ENCODE data around the gene TRAPPC8. TPM values are rescaled to one million over a fixed set of nuclear protein-coding genes. Genes with fewer than 3 reads are reported as not detected.
"Not testable (repeated sequence)": the region's sequence is repeated elsewhere in the genome, so short reads cannot be mapped to it uniquely, and the experiment has no call there.

TRAPPC8 gene
- total RNA-seq, 2 donors from 2014 or later = 34.1 to 46.3 TPM

DNA sequence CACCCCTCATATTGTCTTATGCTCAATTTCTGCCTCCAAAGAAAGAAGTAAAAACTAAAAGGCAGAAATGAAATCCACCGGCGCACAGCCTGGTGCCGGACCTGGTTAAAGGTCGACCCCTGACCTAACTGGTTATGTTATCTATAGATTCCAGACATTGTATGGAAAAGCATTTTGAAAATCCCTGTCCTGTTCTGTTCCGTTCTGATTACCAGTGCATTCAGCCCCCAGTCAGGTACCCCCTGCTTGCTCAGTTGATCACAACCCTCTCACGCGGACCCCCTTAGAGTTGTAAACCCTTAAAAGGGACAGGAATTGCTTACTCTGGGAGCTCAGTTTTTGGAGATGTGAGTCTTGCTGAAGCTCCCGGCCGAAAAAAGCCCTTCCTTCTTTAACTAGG is 5.4 kb upstream of the TRAPPC8 start:
- intact Hi-C loops (cut with DNase I) = loop anchor here in 1 of 2 donors (10.0 kb wide), 1 partner anchor 136 kb away; no protein-coding TSS in a partner anchor

DNA sequence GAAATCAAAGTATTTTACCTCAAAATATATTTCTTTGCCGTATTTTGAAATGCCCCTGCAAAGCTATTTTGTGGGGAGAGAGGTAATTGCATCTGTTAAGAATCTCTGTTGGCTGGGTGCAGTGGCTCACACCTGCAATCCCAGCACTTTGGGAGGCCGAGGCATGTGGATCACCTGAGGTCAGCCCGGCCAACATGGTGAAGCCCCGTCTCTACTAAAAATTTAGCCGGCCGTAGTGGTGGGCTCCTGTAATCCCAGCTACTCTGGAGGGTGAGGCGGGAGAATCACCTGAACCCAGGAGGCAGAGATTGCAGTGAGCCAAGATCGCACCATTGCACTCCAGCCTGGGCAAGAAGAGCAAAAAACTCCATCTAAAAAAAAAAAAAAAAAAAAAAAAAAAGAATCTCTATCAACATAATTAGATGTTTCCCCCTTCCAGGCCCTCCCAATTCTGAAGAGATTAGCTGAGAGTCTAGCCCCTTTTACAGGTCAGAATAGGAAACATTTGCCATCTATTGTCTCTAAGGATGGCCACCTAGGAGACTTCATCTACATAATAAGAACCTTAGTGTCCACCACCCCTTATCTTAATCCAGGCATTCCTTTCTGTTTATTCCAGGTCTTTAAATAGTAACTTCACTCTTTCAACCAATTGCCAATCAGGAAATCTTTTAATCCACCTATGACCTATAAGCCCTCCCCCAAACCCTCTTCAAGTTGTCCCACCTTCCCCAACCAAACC is 3.5 kb upstream of the TRAPPC8 start:
- DNase-seq (ENCODE audit: low spot score) = no peak
- intact Hi-C loops (cut with DNase I) = loop anchor here in 1 of 2 donors (10.0 kb wide), 1 partner anchor 138 kb away; no protein-coding TSS in a partner anchor

More for the DNA sequence above, 5.4 kb upstream of the TRAPPC8 start:
- DNase-seq (ENCODE audit: low spot score) = not testable (repeated sequence)

DNA sequence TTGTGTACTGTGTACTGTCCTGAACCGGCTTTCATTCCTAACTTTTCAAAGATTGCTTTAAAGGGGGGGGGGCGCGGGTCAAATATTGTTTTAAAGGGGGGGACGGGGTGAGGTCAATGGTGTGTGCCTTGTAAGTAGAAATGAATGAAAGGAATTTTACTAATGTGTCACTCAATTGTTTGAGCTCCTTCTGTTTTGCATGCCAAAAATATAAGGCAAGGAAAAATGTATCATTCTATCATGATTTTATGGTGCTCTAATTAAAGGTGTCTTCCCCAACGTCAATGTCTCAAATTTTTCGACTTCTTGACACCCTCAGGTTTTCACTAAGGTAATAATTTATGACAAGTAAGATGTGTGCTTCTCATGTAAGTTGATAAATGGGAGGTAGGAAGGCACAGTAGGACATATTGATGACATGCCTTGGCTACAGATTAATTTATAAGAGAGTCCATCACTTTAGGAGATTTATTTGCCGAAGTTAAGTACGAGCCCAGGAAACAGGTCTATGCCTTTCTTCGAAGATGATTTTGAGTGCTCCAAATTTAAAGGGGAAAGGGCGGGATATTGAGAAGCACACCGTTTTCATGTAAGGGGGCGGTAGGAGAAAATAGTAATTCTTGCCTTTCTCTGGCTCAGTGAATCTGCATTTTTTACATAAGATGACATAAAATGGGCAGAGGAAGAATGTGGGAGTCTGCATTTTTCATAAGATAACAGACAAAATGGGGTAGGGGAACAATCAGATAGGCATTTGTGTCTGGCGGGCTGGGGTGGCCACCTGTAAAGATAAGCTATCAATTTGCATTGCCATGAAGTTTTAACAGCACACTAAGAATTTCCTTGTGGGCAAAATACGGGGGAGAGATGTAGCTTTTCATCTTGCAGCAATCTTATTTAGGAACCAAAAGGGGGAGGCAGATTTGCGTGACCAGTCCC is 1.2 kb upstream of the TRAPPC8 start:
- intact Hi-C loops (cut with DNase I) = loop anchor here in 1 of 2 donors (10.0 kb wide), 1 partner anchor 141 kb away; no protein-coding TSS in a partner anchor

DNA sequence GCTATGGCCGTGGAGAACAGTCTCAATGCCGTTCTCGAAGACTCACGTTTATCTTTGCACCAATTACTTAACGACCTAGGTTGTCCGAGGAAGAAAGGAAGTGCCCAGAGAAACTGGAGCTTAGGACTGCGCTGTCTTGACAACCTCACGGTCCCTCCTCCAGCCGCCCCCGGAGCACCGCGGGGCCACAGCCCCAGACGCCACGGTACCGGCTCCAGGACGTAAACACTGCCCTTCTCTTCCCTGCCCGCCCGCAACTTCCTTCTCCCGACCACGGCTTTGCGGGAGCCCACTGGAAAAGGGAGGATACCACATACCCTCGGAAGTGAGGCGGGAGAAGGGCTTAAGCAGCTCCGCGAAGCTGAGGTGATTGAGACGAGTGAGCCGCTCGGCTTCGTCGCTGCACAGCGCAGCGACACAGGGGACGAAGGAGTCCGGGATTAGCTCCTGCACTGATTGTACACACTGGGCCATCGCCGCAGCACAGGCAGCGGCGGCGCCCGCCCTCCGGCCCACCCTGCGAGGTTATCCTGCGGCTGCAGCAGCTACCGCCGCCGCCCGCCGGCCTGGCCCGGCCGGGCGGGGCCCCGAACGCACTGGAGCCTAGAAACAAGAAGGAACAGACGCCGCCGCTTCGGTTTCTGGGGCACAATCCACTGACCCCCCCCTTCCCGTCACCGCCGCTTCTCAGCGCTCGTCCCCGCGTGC is 483 bp downstream of the TRAPPC8 start:
- intact Hi-C loops (cut with DNase I) = loop anchor here in 1 of 2 donors (10.0 kb wide), 1 partner anchor 142 kb away; no protein-coding TSS in a partner anchor
- DNase-seq (ENCODE audit: low spot score) = peak; percentile 84

More for the DNA sequence above, 1.2 kb upstream of the TRAPPC8 start:
- DNase-seq (ENCODE audit: low spot score) = no peak

DNA sequence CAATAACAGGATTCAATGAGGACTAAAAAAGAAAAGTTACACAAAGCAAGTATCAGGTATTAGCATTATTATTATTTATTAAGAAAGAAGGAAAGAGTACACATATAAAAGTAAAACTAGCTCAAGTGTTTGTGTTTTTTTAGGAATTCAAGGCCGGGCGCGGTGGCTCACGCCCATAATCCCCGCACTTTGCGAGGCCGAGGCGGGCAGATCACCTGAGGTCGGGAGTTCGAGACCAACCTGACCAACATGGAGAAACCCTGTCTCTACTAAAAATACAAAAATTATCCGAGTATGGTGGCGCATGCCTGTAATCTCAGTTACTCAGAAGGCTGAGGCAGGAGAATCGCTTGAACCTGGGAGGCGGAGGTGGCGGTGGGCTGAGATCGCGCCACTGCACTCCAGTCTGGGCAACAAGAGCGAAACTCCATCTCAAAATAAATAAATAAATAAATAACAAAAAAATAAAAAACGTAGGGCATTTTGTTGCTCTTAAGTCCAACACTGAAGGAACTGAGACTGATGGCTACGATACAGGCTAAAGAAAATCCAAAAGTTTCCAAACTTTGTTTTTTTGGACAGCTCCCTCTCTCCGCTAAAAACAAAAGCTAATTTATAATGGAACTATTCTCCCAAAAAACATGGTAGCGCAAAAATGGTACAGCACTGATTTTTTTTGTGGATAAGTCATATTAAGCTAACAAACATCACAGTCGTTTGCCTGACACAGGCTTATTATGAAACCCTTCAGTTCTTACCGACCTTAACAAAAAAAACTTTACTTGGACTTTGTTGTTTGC is 1.7 kb downstream of the TRAPPC8 start:
- DNase-seq (ENCODE audit: low spot score) = no peak
- intact Hi-C loops (cut with DNase I) = loop anchor here in 1 of 2 donors (10.0 kb wide), 1 partner anchor 144 kb away; no protein-coding TSS in a partner anchor

DNA sequence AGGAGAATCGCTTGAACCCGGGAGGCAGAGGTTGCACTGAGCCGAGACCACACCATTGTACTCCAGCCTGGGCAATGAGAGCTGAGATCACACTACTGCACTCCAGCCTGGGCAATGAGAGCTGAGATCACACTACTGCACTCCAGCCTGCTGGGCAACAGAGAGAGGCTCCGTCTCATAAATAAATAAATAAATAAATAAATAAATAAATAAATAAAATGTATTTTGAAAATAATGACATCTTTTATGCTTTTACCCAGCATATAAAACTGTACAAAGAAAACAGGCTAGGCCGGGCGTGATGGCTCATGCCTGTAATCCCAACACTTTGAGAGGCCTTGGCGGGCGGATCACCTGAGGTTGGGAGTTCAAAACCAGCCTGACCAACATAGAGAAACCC is 8.2 kb downstream of the TRAPPC8 start:
- intact Hi-C loops (cut with DNase I) = loop anchor here in 1 of 2 donors (5.0 kb wide), 1 partner anchor 613 kb away; no protein-coding TSS in a partner anchor
- not testable (repeated sequence) for DNase-seq (ENCODE audit: low spot score)

DNA sequence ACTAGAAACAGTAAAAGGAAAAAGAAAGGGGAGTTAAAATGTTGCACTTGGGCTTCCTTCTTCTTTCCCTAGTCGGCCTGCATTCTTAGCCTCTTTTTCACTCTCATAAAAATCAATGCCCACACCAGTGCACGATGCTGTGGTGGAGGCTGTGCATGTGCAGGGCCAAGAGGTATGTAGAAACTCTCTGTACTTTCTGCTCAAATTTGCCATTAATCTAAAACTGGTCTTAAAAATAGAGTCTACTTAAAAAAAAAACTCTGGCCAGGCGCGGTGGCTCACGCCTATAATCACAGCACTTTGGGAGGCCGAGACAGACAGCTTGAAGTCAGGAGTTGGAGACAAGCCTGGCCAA is 11.1 kb downstream of the TRAPPC8 start:
- DNase-seq (ENCODE audit: low spot score) = no peak
- intact Hi-C loops (cut with DNase I) = no loop called here

DNA sequence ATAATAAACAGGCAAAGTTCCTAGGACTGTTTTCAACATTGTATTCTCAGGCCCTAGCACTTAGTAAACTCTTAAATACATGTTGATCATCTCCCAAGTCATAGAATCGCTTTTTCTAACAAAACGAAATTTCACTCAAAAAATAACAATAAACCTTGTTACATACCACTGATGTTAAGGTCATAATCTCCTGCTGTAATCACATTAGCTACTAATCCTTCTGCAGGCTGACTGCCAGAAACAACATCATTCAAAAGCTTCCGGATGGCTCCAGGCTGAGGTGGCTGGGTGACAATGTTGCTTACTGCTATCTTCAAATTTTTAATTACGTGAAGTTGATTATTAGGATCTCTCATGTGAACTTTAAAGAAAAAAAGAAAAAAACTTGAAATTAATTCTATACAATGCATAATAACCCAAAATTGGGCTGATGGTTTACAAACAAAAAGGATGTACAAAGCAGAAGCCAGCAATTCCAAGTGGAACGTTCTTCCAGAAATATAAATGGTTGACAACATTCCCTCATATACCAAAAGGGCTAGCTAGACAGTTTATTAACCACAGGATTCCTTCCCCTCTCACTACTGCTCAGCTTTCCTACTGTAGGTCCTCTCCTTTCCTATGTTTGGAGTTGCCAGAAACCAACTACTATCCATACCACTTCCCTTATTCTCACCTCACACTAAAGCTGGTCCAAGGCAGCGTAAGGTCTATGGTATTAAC is 11.6 kb downstream of the TRAPPC8 start:
- intact Hi-C loops (cut with DNase I) = no loop called here
- DNase-seq (ENCODE audit: low spot score) = no peak

DNA sequence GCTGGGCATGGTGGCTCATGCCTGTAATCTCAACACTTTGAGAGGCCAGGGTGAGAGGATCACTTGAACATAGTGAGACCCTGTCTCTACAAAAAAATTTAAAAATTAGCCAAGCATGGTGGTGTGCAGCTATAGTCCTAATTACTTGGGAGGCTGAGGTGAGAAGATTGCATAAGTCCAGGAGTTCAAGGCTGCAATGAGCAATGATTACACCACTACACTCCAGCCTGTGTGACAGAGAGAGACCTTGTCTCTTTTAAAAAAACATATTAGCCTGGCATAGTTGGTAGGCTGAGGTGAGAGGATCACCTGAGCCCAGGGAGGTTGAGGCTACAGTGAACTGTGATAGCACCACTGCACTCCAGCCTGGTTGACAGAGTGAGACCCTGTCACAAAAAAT is 13.7 kb downstream of the TRAPPC8 start:
- intact Hi-C loops (cut with DNase I) = no loop called here
- DNase-seq (ENCODE audit: low spot score) = no peak

DNA sequence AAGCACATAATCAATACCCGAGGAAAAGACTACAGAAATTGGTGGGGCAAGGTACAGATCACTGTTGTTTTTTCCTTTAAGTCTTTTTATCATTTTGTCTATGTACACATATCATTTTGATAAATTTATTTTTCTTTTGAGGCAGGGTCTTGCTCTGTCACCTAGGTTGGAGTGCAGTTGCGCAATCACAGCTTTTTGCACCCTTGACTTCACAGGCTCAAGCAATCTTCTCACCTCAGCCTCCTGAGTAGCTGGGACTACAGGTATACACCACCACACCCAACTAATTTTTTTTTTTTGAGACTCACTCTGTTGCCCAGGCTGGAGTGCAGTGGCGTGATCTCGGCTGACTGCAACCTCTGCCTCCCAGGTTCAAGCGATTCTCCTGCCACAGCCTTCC is 15.9 kb downstream of the TRAPPC8 start:
- DNase-seq (ENCODE audit: low spot score); intact Hi-C loops (cut with DNase I): not testable (repeated sequence)

DNA sequence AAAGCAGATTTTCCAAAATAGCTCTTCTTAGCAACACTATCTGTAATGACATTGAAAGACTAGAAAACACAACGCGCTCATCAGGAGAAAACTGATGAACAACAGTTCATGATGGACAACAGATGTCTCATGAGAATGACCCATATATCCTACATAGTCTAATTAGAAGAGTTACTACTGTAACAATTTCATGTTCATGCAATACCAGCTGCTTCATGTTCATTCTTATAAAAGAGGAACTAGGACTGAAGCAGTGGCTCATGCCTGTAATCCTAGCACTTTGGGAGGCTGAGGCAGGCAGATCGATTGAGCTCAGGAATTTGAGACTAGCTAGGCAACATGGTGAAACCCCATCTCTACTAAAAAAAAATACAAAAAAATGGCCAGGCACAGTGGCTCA is 22.7 kb downstream of the TRAPPC8 start:
- intact Hi-C loops (cut with DNase I) = no loop called here

DNA sequence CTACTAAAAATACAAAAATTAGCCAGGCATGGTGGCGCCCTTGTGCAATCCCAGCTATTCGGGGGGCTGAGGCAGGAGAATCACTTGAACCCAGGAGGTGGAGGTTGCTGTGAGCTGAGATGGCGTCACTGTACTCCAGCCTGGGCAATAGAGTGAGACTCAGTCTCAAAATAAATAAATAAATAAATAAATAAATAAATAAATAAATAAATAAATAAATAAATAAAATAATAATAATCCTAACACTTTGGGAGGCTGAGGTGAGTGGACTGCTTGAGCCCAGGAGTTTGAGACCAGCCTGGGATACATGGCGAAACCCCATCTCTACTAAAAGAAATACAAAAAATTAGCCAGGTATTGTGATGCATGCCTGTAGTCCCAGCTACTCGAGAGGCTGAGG is 23.6 kb downstream of the TRAPPC8 start:
- DNase-seq (ENCODE audit: low spot score); intact Hi-C loops (cut with DNase I): not testable (repeated sequence)

More for the DNA sequence above, 22.7 kb downstream of the TRAPPC8 start:
- no peak for DNase-seq (ENCODE audit: low spot score)

DNA sequence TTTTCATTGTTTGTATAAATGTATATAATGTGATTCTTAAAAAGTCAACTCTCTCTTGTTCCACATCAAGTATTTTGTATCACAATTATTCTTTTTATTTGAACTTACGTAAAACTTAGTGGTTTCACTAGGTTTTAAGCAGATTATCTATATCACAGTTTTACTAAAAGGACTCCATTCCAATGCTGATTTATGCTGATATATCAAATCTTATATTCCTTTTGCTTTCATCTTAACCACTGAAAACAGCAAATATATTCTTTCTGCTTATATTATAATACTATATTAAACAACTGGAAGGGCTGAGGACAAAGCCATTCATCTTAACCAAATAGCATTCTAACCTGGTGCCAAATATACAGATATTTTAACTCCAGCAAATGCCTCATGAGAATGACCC is 24.2 kb downstream of the TRAPPC8 start:
- DNase-seq (ENCODE audit: low spot score) = no peak
- intact Hi-C loops (cut with DNase I) = no loop called here

DNA sequence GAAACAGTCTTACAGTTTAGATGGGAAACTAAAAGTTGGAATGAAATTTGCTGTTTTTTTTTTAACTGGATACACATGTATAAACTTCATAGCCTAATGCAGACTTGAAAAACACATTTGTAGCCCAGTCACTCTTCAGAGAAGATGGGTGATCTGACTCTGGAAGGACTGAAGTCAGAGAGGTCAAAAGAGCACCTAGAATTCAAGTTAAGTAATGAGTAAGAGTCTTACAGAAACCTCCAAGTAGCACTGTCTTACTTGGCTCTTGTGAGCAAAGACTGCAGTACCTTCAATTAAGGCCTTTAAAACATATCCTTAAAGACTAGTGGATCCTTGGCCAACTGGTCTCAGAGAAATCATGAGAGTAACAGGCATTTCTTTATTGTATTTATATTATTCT is 41.9 kb downstream of the TRAPPC8 start:
- intact Hi-C loops (cut with DNase I) = no loop called here
- DNase-seq (ENCODE audit: low spot score) = no peak

DNA sequence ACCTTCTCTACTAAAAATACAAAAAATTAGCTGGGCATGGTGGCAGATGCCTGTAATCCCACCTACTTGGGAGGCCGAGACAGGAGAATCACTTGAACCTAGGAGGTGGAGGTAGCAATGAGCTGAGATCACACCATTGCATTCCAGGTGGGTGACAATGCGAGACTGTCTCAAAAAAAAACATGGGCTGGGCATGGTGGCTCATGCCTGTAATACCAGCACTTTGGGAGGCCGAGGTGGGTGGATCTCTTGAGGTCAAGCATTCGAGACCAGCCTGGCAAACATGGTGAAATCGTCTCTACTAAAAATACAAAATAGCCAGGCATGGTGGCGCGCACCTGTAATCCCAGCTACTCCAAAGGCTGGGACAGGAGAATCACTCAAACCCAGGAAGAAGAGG is 43.2 kb downstream of the TRAPPC8 start:
- intact Hi-C loops (cut with DNase I) = not testable (repeated sequence)

DNA sequence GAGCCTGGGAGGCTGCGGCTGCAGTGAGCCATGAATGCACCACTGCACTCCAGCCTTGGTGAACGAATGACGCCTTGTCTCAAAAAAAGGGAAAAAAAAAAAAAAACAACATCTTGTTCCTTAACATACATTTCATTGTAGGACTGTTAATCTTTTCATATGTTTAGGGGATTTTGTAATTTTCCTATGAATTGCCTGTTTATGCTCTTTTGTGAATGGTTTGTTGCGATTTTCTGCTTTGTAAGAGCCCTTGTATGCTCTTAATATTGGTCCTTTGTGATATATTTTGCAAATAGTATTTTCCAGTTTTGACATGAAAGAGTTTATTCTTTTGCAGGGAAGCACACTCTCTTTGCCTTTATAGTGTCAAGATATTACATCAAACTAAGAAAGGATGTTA is 50.0 kb downstream of the TRAPPC8 start:
- DNase-seq (ENCODE audit: low spot score) = no peak
- intact Hi-C loops (cut with DNase I) = no loop called here

More for the DNA sequence above, 43.2 kb downstream of the TRAPPC8 start:
- not testable (repeated sequence) for DNase-seq (ENCODE audit: low spot score)

DNA sequence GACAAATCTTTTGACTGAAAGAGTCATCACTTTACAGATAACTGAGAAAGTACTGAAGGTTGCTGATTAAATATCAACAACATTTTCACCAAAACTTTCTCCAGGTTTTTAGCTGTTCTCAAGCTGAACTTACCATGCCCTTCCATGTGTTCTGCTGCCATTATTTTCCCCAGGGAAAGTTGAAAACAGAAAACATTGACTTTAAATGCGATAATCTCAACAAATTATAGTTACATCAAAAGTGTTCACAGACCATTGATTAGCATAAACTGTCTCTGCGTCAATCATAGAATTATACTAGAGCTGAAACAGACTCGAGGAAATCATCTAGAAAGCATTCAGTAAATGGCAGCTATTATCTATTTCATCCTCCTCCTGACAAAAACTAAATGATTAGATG is 51.4 kb downstream of the TRAPPC8 start:
- intact Hi-C loops (cut with DNase I) = no loop called here
- no peak for DNase-seq (ENCODE audit: low spot score)

DNA sequence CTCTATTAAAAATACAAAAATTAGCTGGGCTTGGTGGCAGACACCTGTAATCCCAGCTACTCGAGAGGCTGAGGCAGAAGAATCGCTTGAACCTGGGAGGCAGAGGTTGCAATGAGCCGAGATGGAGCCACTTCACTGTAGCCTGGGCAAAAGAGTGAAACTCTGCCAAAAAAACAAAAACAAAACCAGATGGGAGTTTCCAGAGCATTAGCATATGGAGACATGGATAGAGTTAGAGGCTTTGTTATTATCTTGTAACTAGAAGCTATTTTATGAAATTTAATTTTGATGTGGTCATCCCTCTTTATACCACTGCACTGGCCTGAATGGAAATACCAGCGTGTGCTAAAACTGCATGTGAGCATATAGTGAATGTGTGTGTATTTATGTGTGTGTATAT is 58.9 kb downstream of the TRAPPC8 start:
- intact Hi-C loops (cut with DNase I) = no loop called here
- no peak for DNase-seq (ENCODE audit: low spot score)

All from posterior vena cava (tissue), 2 donors.